ENCODE data around the gene FOXP1. TPM values are rescaled to one million over a fixed set of nuclear protein-coding genes. Genes with fewer than 3 reads are reported as not detected.

Gene FOXP1
- total and polyA plus RNA-seq, 2 of the 13 experiments (the other 11 are each of a cell fraction or from before 2014, with no cell fraction given), result 40.4 to 59.0 TPM

DNA sequence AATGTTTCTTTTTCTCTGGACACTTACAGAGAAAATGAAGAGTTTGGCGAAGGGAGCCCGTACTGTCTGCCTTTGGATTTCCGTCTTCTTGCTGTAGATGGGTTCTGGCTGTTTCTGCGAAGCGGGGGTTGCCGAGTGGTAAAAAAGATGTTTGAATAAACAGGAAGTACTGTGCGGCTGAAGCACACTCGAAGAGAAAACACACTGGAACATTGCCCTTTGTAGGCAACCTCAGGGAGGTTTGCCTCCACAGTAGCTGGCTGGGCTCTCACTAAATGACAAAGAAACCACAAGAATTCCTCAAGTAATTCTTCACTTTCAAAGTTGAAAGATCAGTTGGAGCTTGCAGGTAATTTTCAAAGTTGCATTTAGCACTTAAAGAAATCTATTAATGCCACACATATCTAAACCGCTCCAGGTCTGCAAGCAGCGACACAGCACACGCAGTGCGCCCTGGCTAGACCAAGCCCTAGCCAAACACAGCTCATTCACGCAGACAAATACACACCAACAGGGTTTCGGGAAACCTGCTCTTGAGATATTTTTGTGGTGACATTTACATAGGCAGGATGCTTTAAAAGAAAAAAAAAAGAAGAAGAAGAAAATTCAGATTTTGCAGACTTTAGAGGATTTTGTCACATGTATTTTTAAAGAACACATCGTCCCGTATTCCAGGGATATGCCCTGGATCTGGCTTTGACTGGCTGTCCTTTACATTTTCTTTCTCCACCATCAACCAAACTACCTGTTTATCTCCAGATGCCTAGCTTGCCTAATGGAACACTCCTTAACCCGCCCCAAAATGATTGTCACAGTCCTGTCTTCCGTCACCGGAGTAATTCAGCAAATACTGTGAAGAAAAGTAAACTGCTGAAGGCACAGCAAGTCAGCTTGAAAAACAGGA lies 452.8 kb downstream of the FOXP1 start (continued):
- TF ChIP-seq MXI1 (IDR thresholded peaks at IDR 0.05; ENCODE audit: borderline replicate concordance, low read depth, low read length) (no peak), ZFP1 (CRISPR knock-in tag; IDR thresholded peaks at IDR 0.05) (no peak), RELA (CRISPR knock-in tag; IDR thresholded peaks at IDR 0.05) (no peak)

DNA sequence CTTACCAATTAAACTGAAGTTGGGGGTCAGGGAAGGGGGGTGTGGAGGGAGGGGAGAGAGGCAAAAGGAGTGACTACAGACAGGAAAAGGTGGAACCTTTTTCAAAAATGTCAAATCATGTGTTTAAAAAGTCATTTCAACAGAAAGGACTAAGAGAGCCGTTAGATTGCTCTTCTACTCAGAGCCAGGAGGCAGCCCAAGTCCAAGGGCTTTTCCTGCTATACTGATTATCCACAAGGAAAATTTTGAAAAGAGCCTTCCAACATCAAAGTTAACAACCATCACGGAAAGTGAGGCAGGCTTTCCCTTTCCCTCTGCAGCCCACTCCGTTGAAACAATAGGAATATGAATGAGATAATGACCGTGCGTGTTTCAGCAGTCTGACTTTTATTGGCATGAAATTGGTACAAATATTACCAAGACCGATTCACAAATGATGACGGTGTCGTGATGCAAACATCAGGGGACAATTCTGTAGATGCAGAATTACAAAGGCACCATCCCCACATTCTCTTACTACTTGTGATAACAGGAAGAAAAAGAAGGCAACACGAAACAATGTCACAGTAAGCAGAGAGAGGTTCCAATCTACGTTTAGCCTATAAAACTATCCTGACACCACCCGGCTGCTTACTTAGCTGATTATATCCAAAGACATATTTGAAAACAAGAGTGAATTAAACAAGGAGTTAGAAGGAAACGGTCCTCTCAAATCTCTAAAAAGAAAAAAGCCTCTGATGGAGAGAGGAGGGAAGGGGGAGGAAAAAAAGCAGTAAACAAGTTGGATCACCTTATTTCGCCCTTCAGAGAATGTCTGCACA lies 453.7 kb downstream of the FOXP1 start:
- no peak for FAIRE-seq
- ChIA-PET CTCF (ENCODE audit: low intra/inter-chr PET ratio, low total read pairs) (no interaction called here), POLR2A (interaction anchor here (1.2 kb wide), 1 partner anchor 13 kb away, joined by 3 read pairs; no protein-coding TSS in a partner anchor)
- no peak for ATAC-seq
- Histone ChIP-seq H2AFZ (ENCODE audit: low read length) (no peak overlapping the region), H3K4me2 (ENCODE audit: low read depth, low read length) (no peak overlapping the region), H4K20me1 (ENCODE audit: insufficient read depth, low read length) (no peaks in the 10 kb centered on the region), H3K4me3 (replicated peaks in 1 of 3; ENCODE audit: insufficient read depth in 1 of 3, low read depth in 2 of 3, low read length in 3 of 3) (no peak overlapping the region), H3K9ac (ENCODE audit: insufficient read depth, low read depth, low read length) (no peak overlapping the region), H3K9me3 (ENCODE audit: low read length) (no peaks in the 10 kb centered on the region), H3K27ac (ENCODE audit: extremely low read length, insufficient read depth, low read length) (peak overlapping the region; percentile 27), H3K79me2 (ENCODE audit: insufficient read depth, low read length) (peaks cover 5% of the 10 kb centered on the region), H3K36me3 (replicated peaks in 1 of 2; ENCODE audit: control insufficient read depth in 1 of 2, insufficient read depth in 2 of 2, low read length in 2 of 2) (no peaks in the 10 kb centered on the region), H3K4me1 (ENCODE audit: insufficient read depth, low read length) (peaks cover 74% of the 10 kb centered on the region), H3K27me3 (ENCODE audit: control insufficient read depth in 1 of 2, insufficient read depth in 2 of 2, low read length in 2 of 2) (no peaks in the 10 kb centered on the region)
- WGBS (ENCODE audit: low lambda C conversion rate), result 95% methylated on average over 13 of the region's 13 CpGs
- BruUV-seq (replicated peaks), result no TSS peak
- DNase-seq (ENCODE audit: low spot score), result no peak
- intact Hi-C loops (cut with micrococcal nuclease; ENCODE audit: unreplicated experiment), result no loop called here
- in situ Hi-C loops (cut with HindIII; ENCODE audit: extremely low pct_ligation_motif_present, low pct_unique_long_range_greater_than_20kb), result no loop called here
- TF ChIP-seq HNRNPK (IDR thresholded peaks at IDR 0.05; ENCODE audit: low read depth, low read length, poor library complexity, severe bottlenecking) (no peak), KDM5B (CRISPR knock-in tag; IDR thresholded peaks at IDR 0.05; ENCODE audit: borderline replicate concordance) (no peak)
- TF ChIP-seq, protein P1, sequence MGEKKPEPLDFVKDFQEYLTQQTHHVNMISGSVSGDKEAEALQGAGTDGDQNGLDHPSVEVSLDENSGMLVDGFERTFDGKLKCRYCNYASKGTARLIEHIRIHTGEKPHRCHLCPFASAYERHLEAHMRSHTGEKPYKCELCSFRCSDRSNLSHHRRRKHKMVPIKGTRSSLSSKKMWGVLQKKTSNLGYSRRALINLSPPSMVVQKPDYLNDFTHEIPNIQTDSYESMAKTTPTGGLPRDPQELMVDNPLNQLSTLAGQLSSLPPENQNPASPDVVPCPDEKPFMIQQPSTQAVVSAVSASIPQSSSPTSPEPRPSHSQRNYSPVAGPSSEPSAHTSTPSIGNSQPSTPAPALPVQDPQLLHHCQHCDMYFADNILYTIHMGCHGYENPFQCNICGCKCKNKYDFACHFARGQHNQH (CRISPR knock-in tag; IDR thresholded peaks at IDR 0.05), result no peak
